Right kidney (tissue), 1 donor: ENCODE results near the gene ZNF57.
A peak's percentile ranks its signal among the peaks of the same experiment; 100 is the strongest.
"Not testable (repeated sequence)": the region's sequence is repeated elsewhere in the genome, so short reads cannot be mapped to it uniquely, and the experiment has no call there.

ENCODE experiments used
- DNase-seq: peaks from one replicate; pipeline ENCODE4 v3.0.0-alpha.2; 2016

Gene ZNF57

DNA sequence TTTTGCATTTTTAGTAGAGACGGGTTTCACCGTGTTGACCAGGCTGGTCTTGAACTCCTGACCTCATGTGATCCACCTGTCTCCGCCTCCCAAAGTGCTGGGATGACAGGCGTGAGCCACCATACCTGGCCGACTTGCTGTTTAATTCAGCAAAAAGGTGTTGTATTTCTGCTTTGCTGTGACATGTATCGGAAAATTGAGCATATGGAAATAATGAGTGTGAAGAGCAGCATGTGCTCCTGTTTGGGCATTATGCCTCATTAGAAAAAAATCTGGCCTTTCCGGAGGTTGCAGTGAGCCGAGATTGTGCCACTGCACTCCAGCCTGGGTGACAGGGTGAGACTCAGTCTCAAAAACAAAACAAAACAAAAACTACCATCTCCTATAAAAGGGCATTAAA, 10.2 kb upstream of the ZNF57 start:
- not testable (repeated sequence) for DNase-seq

GRCh38 chr19:2896694-2897093, 4.0 kb upstream of the ZNF57 start:
- no peak for DNase-seq

DNA sequence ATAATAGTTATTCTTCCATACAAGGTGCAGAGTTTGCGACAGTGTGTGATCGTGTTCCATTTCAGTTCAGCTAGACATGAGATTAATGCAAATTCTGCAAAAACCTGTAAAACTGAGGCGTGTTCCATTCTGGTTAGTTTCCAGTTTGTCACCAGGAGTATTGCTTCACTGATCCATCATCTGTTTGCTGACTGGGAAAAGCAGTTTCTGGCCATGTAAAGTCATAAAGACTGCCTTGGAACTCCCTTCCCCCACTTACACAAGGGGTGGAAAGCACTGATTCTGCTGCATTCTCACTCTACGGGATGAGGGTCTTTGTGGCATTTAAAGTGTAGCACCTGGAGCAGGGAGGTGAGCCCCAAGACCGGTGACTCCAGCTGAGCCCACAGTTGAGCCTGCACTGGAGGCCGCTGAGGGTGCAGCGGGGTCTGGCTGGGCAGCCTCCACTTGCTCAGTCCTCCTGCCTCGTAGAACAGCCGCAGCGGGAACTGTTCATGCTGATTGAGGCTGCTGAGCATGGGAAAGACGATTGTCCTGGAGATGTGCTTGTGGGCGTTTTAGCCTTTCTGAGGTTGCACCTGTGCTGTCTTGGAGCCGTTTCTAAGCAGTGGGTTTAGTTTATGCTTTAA, 2.0 kb downstream of the ZNF57 start:
- no peak for DNase-seq

- DNase-seq = not testable (repeated sequence)
Observed at GRCh38 chr19:2903326-2903725, 2.6 kb downstream of the ZNF57 start.

- DNase-seq = no peak
Observed at GRCh38 chr19:2905918-2906519, 5.3 kb downstream of the ZNF57 start.

DNA sequence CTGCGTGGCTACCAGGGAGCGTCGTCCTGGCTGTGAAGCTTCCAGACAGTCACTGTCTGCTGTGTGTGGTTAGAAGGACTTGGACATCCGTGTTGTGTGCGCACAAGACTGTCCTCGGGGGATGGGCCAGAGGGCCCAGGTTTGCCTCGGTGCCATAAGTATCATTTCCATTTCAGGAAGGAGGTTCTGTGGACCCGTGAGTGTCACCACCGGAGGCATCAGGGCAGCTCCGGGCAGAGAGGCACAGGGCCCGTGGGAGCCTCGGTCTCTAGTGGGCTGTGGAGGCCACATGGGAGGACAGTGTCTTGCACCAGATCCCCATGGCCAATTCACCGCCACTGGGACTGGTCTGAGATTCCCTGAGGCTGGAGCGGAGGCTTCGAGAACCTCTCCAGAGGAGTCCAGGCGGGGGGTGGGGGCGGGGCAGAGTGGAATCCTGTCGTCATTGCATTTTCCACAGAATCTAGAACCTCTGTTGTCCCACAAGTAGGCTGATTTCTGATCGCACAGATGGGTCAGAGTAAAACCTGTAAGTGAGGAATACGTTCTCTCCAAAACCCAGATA, 6.0 kb downstream of the ZNF57 start:
- no peak for DNase-seq

- no peak for DNase-seq
Observed at GRCh38 chr19:2912306-2912705, 11.6 kb downstream of the ZNF57 start.

DNA sequence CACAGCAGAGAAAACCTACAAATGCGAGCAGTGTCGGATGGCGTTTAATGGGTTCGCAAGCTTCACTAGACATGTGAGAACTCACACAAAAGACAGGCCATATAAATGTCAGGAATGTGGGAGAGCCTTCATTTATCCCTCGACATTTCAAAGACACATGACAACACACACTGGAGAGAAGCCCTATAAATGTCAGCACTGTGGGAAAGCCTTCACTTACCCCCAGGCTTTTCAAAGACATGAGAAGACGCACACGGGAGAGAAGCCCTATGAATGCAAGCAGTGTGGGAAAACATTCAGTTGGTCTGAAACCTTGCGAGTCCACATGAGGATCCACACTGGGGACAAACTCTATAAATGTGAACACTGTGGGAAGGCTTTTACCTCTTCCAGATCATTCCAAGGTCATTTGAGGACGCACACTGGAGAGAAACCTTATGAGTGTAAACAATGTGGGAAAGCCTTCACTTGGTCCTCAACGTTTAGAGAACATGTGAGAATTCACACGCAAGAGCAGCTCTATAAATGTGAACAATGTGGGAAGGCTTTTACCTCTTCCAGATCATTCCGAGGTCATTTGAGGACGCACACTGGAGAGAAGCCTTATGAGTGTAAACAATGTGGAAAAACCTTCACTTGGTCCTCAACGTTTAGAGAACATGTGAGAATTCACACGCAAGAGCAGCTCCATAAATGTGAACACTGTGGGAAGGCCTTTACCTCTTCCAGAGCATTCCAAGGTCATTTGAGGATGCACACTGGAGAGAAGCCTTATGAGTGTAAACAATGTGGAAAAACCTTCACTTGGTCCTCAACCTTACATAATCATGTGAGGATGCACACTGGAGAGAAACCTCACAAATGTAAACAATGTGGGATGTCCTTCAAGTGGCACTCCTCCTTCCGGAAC, 16.8 kb downstream of the ZNF57 start:
- no peak for DNase-seq

DNA sequence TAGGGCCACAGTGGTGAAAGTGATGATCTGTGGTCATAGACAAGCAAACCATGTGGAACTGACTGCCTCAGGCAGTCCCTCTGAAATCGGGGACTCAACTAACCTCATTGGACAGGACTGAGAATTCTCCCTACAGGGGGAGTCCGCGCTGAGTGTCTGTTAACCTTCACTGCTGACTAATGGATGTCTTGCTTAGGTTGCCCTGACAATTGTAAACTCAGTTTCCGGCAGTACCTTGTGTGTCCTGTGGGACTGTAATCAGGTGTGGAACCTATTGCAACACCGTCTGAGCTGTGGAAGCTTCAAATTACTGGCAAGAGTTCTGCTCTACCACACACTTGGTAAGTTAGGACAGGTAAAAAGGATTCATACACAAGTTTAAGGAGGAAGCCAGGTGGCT, 22.3 kb downstream of the ZNF57 start:
- DNase-seq = no peak

GRCh38 chr19:2923510-2923909, 22.8 kb downstream of the ZNF57 start:
- no peak for DNase-seq

DNA sequence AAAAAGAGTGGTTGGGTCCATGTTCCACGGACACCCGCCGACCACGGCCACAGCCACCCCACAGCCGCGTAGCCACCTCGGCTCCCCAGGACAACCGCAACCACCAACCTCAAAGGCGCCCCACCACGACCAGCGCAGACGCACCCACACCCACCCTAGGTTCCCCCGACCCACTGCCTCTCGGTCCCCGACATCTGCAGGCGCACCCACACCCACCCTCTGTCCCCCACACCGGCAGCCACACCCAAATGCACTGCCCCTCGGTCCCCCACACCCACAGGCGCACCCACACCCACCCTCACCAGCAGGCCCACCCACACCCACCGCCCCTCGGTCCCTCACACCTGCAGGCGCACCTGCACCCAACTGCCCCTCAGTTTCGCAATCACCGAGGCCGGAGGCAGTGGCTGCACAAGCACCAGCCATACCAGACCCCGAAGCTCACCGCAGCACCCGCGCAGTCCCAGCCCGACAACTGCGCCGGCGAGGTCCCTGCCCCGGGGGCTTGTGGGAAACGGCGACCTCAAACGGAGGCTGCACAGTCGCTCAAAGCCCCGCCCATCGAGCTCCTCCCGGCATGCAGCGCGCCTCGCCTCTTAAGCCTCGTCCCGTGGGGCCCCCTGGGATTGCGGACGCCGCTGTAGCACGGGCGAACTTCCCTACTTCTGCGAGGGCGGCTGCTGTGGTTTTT, 25.8 kb downstream of the ZNF57 start:
- no peak for DNase-seq

- no peak for DNase-seq
Observed at GRCh38 chr19:2927032-2927430, 26.3 kb downstream of the ZNF57 start.

- no peak for DNase-seq
Observed at GRCh38 chr19:2933490-2933910, 32.8 kb downstream of the ZNF57 start.

DNA sequence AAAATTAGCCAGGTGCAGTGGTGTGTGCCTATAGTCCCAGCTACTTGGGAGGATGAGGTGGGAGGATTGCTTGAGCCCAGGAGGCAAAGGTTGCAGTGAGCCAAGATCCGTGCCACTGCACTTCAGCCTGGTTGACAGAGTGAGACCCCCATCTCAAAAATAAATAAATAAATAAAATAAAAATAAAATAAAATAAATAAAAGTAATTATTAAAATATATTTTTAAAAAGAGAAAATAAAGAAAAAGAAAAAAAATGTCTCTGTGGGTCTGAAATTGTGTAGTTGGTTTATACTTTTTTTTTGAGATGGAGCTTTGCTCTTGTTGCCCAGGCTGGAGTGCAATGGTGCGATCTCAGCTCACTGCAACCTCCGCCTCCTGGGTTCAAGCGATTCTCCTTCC, 35.1 kb downstream of the ZNF57 start:
- not testable (repeated sequence) for DNase-seq

DNA sequence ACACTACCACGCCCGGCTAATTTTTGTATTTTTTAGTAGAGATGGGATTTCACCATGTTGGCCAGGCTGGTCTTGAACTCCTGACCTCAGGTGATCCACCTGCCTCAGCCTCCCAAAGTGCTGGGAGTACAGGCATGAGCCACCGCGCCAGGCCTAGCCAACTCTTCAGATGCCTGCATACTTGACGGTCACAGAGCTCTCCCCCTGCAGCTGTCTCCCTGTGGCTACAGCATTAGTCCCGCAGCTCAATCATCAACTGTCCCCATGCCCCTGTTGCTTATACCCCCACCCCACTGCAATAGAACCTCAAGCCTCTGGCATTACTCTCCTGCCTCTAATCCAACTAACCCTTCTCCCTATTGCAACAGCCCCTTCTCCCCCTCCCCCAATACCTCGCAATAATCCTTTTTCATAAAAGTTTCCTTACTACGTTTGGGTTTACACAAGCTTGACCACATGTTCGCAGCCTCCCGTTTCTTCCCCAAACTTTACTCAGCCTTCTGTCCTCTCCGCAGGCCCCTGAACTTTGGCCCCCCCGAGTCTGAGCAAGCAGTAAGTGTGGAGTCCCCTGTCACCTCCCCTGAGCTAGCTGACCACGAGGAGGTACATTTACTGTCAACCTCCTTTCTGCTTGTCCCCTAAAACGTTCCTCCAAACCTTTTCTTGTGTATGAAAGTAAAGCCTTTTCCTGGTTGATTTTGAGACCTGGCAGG, 42.4 kb downstream of the ZNF57 start:
- no peak for DNase-seq

- no peak for DNase-seq
Observed at GRCh38 chr19:2944403-2944774, 43.7 kb downstream of the ZNF57 start.

DNA sequence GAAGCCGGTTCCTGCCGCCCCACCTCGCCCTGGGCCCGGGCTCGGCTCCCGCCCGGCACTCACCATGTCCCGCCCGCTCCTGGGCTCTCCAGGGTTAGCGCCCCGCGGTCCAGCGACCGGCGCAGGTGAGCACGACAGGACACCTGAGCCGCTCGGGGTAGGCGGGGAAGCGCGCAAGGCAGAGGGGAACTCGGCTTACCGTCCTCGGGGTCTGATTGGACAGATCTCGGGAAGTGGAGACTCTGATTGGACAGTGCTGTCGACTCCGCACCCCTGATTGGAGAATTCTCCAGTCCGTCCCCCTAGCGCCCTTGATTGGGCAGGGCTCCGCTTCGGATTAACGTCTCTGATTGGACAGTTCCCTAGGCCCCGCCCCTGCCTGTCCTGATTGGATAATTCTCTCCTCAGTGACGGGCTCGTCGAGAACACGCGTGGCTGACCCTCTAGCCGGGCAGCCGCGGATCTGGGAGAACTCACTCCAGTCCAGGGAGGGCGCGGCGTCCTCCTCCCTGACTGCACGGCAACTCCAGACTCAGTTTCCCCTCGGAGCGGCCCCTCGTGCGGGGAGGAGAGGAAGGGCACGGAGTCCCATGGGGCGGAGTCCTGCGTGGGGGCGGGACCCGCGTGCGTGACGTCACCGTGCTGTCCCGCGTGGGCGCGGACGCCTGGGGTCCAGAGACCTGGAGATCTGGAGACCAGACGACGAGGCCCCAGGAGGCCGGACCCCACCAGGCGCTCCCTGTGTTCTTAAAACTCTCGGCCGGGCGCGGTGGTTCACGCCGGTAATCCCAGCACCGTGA, 44.2 kb downstream of the ZNF57 start, which contains the start of gene ZNF77:
Gene ZNF77, minus strand, starts transcription at position 197 of the 800 bp plus-strand sequence. Its CDS starts 131 bp downstream, at position 66.
- peak; percentile 96 for DNase-seq

- no peak for DNase-seq
Observed at GRCh38 chr19:2945575-2946184, 45.0 kb downstream of the ZNF57 start.

DNA sequence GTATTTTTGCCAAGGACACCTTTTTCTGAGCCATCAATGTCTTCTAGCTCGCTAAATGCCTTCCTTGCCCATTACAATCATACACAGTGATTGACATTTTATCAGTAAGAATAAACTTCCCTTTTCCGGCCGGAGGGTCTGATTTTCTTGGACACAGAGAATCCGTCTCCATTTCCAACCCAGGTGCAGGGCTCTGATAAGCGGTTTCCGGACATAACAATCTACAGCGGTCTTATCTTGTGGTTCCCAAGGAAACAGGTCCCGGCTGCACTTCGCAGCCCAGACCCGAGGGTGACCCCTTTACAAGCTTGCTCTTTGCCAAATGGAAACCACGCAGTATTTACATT, 49.2 kb downstream of the ZNF57 start:
- no peak for DNase-seq
